Measurements from ENCODE around the gene IGHMBP2. TPM values are rescaled to one million over a fixed set of nuclear protein-coding genes. Genes with fewer than 3 reads are reported as not detected.

IGHMBP2 gene
- total RNA-seq, 4 donors from 2014 or later, result 30.2 to 59.5 (median 49.2) TPM

- Histone ChIP-seq H3K27ac (no peak overlapping the region), H3K4me3 (no peak overlapping the region), H3K4me1 (peaks cover 0 to 8% (median 0%) of the 10 kb centered on the region in 4 donors), H3K27me3 (no peaks in the 10 kb centered on the region), H3K36me3 (peaks cover 0 to 77% (median 0%) of the 10 kb centered on the region in 3 donors), H3K9me3 (no peaks in the 10 kb centered on the region)
- no peak for TF ChIP-seq POLR2A (IDR thresholded peaks at IDR 0.05)
- TF ChIP-seq CTCF (IDR thresholded peaks at IDR 0.05), result no peak
- no peak for DNase-seq
These were observed 11.1 kb upstream of the IGHMBP2 start for GRCh38 chr11:68892576-68892975.

- no peak for TF ChIP-seq CTCF (IDR thresholded peaks at IDR 0.05)
- TF ChIP-seq POLR2A (IDR thresholded peaks at IDR 0.05), result no peak
- Histone ChIP-seq H3K36me3 (peaks cover 0 to 84% (median 0%) of the 10 kb centered on the region in 3 donors), H3K4me3 (no peak overlapping the region), H3K27ac (no peak overlapping the region), H3K9me3 (no peaks in the 10 kb centered on the region), H3K4me1 (peaks cover 0 to 8% (median 0%) of the 10 kb centered on the region in 4 donors), H3K27me3 (no peaks in the 10 kb centered on the region)
- DNase-seq, result no peak
These were observed 10.4 kb upstream of the IGHMBP2 start for GRCh38 chr11:68893282-68893681.

- Histone ChIP-seq H3K4me3 (no peak overlapping the region), H3K36me3 (peaks cover 0 to 88% (median 0%) of the 10 kb centered on the region in 3 donors), H3K27ac (no peak overlapping the region), H3K4me1 (peaks cover 0 to 4% (median 0%) of the 10 kb centered on the region in 4 donors), H3K9me3 (no peaks in the 10 kb centered on the region), H3K27me3 (no peaks in the 10 kb centered on the region)
- TF ChIP-seq CTCF (IDR thresholded peaks at IDR 0.05), result no peak
- TF ChIP-seq POLR2A (IDR thresholded peaks at IDR 0.05), result no peak
- DNase-seq, result no peak
These were observed 7.3 kb upstream of the IGHMBP2 start for GRCh38 chr11:68896171-68896959.

GRCh38 chr11:68897441-68897840 is 6.2 kb upstream of the IGHMBP2 start:
- H3K4me1 ChIP-seq, result peaks cover 0 to 2% (median 0%) of the 10 kb centered on the region in 4 donors
- no peaks in the 10 kb centered on the region for H3K9me3 ChIP-seq
- H3K27me3 ChIP-seq, result no peaks in the 10 kb centered on the region
- H3K36me3 ChIP-seq, result peaks cover 0 to 81% (median 0%) of the 10 kb centered on the region in 3 donors
- no peak overlapping the region for H3K27ac ChIP-seq
- TF ChIP-seq POLR2A (IDR thresholded peaks at IDR 0.05) (no peak), CTCF (IDR thresholded peaks at IDR 0.05) (no peak)
- no peak overlapping the region for H3K4me3 ChIP-seq
- DNase-seq, result no peak

- Histone ChIP-seq H3K9me3 (no peaks in the 10 kb centered on the region), H3K27me3 (no peaks in the 10 kb centered on the region), H3K36me3 (peaks cover 0 to 46% (median 0%) of the 10 kb centered on the region in 3 donors), H3K4me1 (peaks cover 0 to 24% (median 8%) of the 10 kb centered on the region in 4 donors), H3K4me3 (no peak overlapping the region), H3K27ac (no peak overlapping the region)
- DNase-seq, result no peak
- TF ChIP-seq CTCF (IDR thresholded peaks at IDR 0.05) (no peak), POLR2A (IDR thresholded peaks at IDR 0.05) (no peak)
These were observed 2.8 kb upstream of the IGHMBP2 start for GRCh38 chr11:68900835-68901381.
